OCI-LY1 (cell line): ENCODE results near the gene GPR37L1.

ENCODE experiments used
- H2AFZ ChIP-seq: fragments of 200-600 bp; sonication (generic), shearing (Covaris generic); 2 replicates; pipeline ENCODE4 v1.6.0; 2014; ENCODE audit warnings: antibody characterized with exemption, mild to moderate bottlenecking, low read length
- H3F3A ChIP-seq: fragments of 200-600 bp; sonication (generic), shearing (Covaris generic); 2 replicates; pipeline ENCODE4 v1.6.0; 2014; ENCODE audit warnings: mild to moderate bottlenecking, antibody characterized with exemption, low read length, moderate library complexity; ENCODE audit not compliant: insufficient read depth
- H3K27ac ChIP-seq: fragments of 200-600 bp; sonication (generic); 2 replicates; pipeline ENCODE4 v1.5.1; 2014; ENCODE audit warnings: low read length, mixed run types, mild to moderate bottlenecking, low read depth; ENCODE audit not compliant: poor library complexity, severe bottlenecking
- H3K27me3 ChIP-seq: fragments of 200-600 bp; sonication (generic); 2 replicates; pipeline ENCODE4 v1.6.0; 2014; ENCODE audit warnings: antibody characterized with exemption, mild to moderate bottlenecking, low read length, moderate library complexity; ENCODE audit not compliant: insufficient read depth
- H3K36me3 ChIP-seq: fragments of 200-600 bp; sonication (generic); 2 replicates; pipeline ENCODE4 v1.6.1; 2014; ENCODE audit warnings: mild to moderate bottlenecking, antibody characterized with exemption, low read length, moderate library complexity, mixed read lengths; ENCODE audit not compliant: insufficient read depth
- H3K4me1 ChIP-seq: fragments of 200-600 bp; sonication (generic); 2 replicates; pipeline ENCODE4 v1.5.1; 2014; ENCODE audit warnings: mild to moderate bottlenecking, low read length, moderate library complexity; ENCODE audit not compliant: insufficient read depth, severe bottlenecking
- H3K4me2 ChIP-seq: fragments of 200-600 bp; sonication (generic), shearing (Covaris generic); 2 replicates; pipeline ENCODE4 v1.6.1; 2014; ENCODE audit warnings: low read length
- H3K4me3 ChIP-seq: fragments of 200-600 bp; sonication (generic); 2 replicates; pipeline ENCODE4 v1.5.1; 2014; ENCODE audit warnings: low read length, low read depth, mild to moderate bottlenecking, mixed read lengths; ENCODE audit not compliant: poor library complexity, severe bottlenecking
- H3K79me2 ChIP-seq: fragments of 200-600 bp; shearing (Covaris generic); 2 replicates; pipeline ENCODE4 v1.6.1; 2016; ENCODE audit warnings: mixed run types, low read length, mixed read lengths; ENCODE audit not compliant: insufficient read depth
- H3K9ac ChIP-seq: fragments of 200-600 bp; sonication (generic), shearing (Covaris generic); 2 replicates; pipeline ENCODE4 v1.6.1; 2014; ENCODE audit warnings: mild to moderate bottlenecking, low read length, mixed read lengths
- H3K9me2 ChIP-seq: fragments of 200-600 bp; sonication (generic), shearing (Covaris generic); 2 replicates; pipeline ENCODE4 v1.6.1; 2014; ENCODE audit warnings: low read depth, mild to moderate bottlenecking, low read length, mixed read lengths
- H3K9me3 ChIP-seq: fragments of 200-600 bp; shearing (Covaris generic); 2 replicates; pipeline ENCODE4 v1.6.1; 2014; ENCODE audit warnings: low read length, mixed read lengths
- H4K20me1 ChIP-seq: fragments of 200-600 bp; sonication (generic), shearing (Covaris generic); 2 replicates; pipeline ENCODE4 v1.6.0; 2016; ENCODE audit warnings: mild to moderate bottlenecking, low read length; ENCODE audit not compliant: insufficient read depth
- CTCF ChIP-seq: fragments of 200-600 bp; sonication (generic), shearing (Covaris generic); IDR thresholded peaks from 2 replicates; pipeline ENCODE4 v1.5.1; 2017; ENCODE audit warnings: mild to moderate bottlenecking, antibody characterized with exemption, low read length, moderate library complexity, mixed read lengths
- EZH2 ChIP-seq: fragments of 200-600 bp; sonication (generic), shearing (Covaris generic); IDR thresholded peaks from 2 replicates; pipeline ENCODE4 v1.8.0; 2017; ENCODE audit warnings: borderline replicate concordance, mixed run types, mild to moderate bottlenecking, antibody characterized with exemption, low read length, moderate library complexity, mixed read lengths

The GPR37L1 gene

GRCh38 chr1:202157945-202158344 is 35.2 kb downstream of the GPR37L1 start:
- H3K36me3 ChIP-seq: peaks cover 51% of the 10 kb centered on the region
- peak overlapping the region; percentile 71 for H3K4me3 ChIP-seq
- H3K27me3 ChIP-seq: no peaks in the 10 kb centered on the region
- peak overlapping the region; percentile 95 for H3K27ac ChIP-seq
- no peaks in the 10 kb centered on the region for H4K20me1 ChIP-seq
- no peaks in the 10 kb centered on the region for H3F3A ChIP-seq
- H3K9ac ChIP-seq: no peak overlapping the region; the same call in 1 of the 2 replicates
- no peak overlapping the region for H2AFZ ChIP-seq
- H3K9me2 ChIP-seq: no peaks in the 10 kb centered on the region
- H3K9me3 ChIP-seq: no peaks in the 10 kb centered on the region
- peaks cover 71% of the 10 kb centered on the region for H3K4me1 ChIP-seq
- no peaks in the 10 kb centered on the region for H3K79me2 ChIP-seq
- peak overlapping the region; percentile 93; the same call in 1 of the 2 replicates for H3K4me2 ChIP-seq
- TF ChIP-seq CTCF (no peak), EZH2 (no peak)

- no peaks in the 10 kb centered on the region for H3K27me3 ChIP-seq
- no peak overlapping the region for H2AFZ ChIP-seq
- peak overlapping the region; percentile 71 for H3K4me3 ChIP-seq
- no peaks in the 10 kb centered on the region for H4K20me1 ChIP-seq
- peaks cover 73% of the 10 kb centered on the region for H3K4me1 ChIP-seq
- no peaks in the 10 kb centered on the region for H3F3A ChIP-seq
- peaks cover 41% of the 10 kb centered on the region for H3K36me3 ChIP-seq
- H3K9me3 ChIP-seq: no peaks in the 10 kb centered on the region
- peak overlapping the region; percentile 93 for H3K9ac ChIP-seq
- no peaks in the 10 kb centered on the region for H3K9me2 ChIP-seq
- peak overlapping the region; percentile 93 for H3K4me2 ChIP-seq
- TF ChIP-seq EZH2 (no peak), CTCF (peak; percentile 76)
- H3K79me2 ChIP-seq: no peaks in the 10 kb centered on the region
- H3K27ac ChIP-seq: peak overlapping the region; percentile 95
Observed at GRCh38 chr1:202158810-202159533, 36.3 kb downstream of the GPR37L1 start.

- Histone ChIP-seq H3K9me2 (no peaks in the 10 kb centered on the region), H3K4me1 (peaks cover 70% of the 10 kb centered on the region), H3K9ac (peak overlapping the region; percentile 93), H3K9me3 (no peaks in the 10 kb centered on the region), H3K4me2 (peak overlapping the region; percentile 93), H3K36me3 (peaks cover 37% of the 10 kb centered on the region; the same call in 1 of the 2 replicates), H3K4me3 (peak overlapping the region; percentile 71), H3K27me3 (no peaks in the 10 kb centered on the region), H3K79me2 (no peaks in the 10 kb centered on the region), H3F3A (no peaks in the 10 kb centered on the region), H3K27ac (peak overlapping the region; percentile 95), H4K20me1 (no peaks in the 10 kb centered on the region), H2AFZ (no peak overlapping the region)
- no peak; the same call in 1 of the 2 replicates for TF ChIP-seq CTCF
Observed at GRCh38 chr1:202159534-202160371, 37.0 kb downstream of the GPR37L1 start.
